Endothelial cell of umbilical vein (primary cell): ENCODE results near the gene NEAT1.

ENCODE experiments used
- CTCF ChIP-seq, 2 donors: IDR thresholded peaks; 1 replicate in 1 of 2; 2 replicates in 1 of 2; pipeline ENCODE4 v1.5.1; 2011; ENCODE audit warnings: low read length in 2 of 2, mild to moderate bottlenecking in 2 of 2, moderate library complexity in 2 of 2, control low read depth in 1 of 2, inconsistent platforms in 1 of 2, low read depth in 1 of 2; ENCODE audit not compliant: insufficient read depth in 1 of 2; ENCODE audit errors: extremely low read depth in 1 of 2
- EZH2 ChIP-seq: IDR thresholded peaks from 2 replicates; pipeline ENCODE4 v1.6.1; 2012; ENCODE audit warnings: borderline replicate concordance, low read depth, mild to moderate bottlenecking, moderate library complexity, low read length, inconsistent platforms; ENCODE audit not compliant: severe bottlenecking
- FOS ChIP-seq: IDR thresholded peaks from 2 replicates; pipeline ENCODE4 v1.6.1; 2011; ENCODE audit warnings: mild to moderate bottlenecking, low read length, moderate library complexity, borderline replicate concordance; ENCODE audit not compliant: insufficient read depth
- MAX ChIP-seq: IDR thresholded peaks from 2 replicates; pipeline ENCODE4 v1.6.1; 2011; ENCODE audit not compliant: insufficient read depth, insufficient read length
- MYC ChIP-seq: IDR thresholded peaks from one replicate; pipeline ENCODE4 v1.6.1; 2011; ENCODE audit warnings: mild to moderate bottlenecking, low read depth, low read length
- POLR2A ChIP-seq: IDR thresholded peaks from 2 replicates; pipeline ENCODE4 v1.6.1; 2012; ENCODE audit warnings: low read depth, mild to moderate bottlenecking, control low read depth, low read length

- TF ChIP-seq POLR2A (peak; percentile 31), CTCF (IDR thresholded peaks at IDR 0.05; ENCODE audit: extremely low read depth in 1 of 2, insufficient read depth in 1 of 2, low read depth in 1 of 2, low read length in 2 of 2) (no peak), MYC (no peak), EZH2 (no peak), MAX (no peak), FOS (no peak)
These were observed 32.3 kb upstream of the NEAT1 start for GRCh38 chr11:65390099-65390941.
